ENCODE data around the gene LOC128125822.

GRCh38 chr6:63567966-63568365 is 4.3 kb upstream of the LOC128125822 start:
- TF ChIP-seq CTCF (conservative IDR thresholded peaks at IDR 0.05 in 1 of 2, IDR thresholded peaks at IDR 0.05 in 1 of 2; ENCODE audit: extremely low read depth in 1 of 2, insufficient read depth in 1 of 2, low read depth in 1 of 2, low read length in 2 of 2) (no peak), EZH2 (IDR thresholded peaks at IDR 0.05; ENCODE audit: borderline replicate concordance, low read length) (no peak)

All from mammary epithelial cell (primary cell).